WTC11 (cell line): Measurements from ENCODE around the gene TACR1.

ENCODE experiments used
- ATF3 ChIP-seq: sonication (generic); formaldehyde crosslinking; conservative IDR thresholded peaks from 2 replicates; pipeline ENCODE4 v1.8.1; 2022; ENCODE audit warnings: mild to moderate bottlenecking, missing genetic modification reagents
- CTCF ChIP-seq: fragments of 200-600 bp; IDR thresholded peaks from 2 replicates; pipeline ENCODE4 v1.8.0; 2022; ENCODE audit warnings: antibody characterized with exemption
- JUN ChIP-seq: sonication (generic); formaldehyde crosslinking; IDR thresholded peaks from 2 replicates; pipeline ENCODE4 v1.8.0; 2023; ENCODE audit warnings: mild to moderate bottlenecking, missing genetic modification reagents
- MAX ChIP-seq: sonication (generic); formaldehyde crosslinking; IDR thresholded peaks from 2 replicates; pipeline ENCODE4 v1.8.0; 2022; ENCODE audit warnings: mild to moderate bottlenecking, missing genetic modification reagents
- NFYB ChIP-seq: sonication (generic); formaldehyde crosslinking; conservative IDR thresholded peaks from 2 replicates; pipeline ENCODE4 v1.8.0; 2022; ENCODE audit warnings: low read depth, missing genetic modification reagents
- USF2 ChIP-seq: sonication (generic); formaldehyde crosslinking; IDR thresholded peaks from 2 replicates; pipeline ENCODE4 v1.8.1; 2023; ENCODE audit warnings: mild to moderate bottlenecking, missing genetic modification reagents, moderate library complexity
- ZNF671 ChIP-seq: fragments of 250-450 bp; sonication (Bioruptor Pico); IDR thresholded peaks from 2 replicates; pipeline ENCODE4 v1.8.0; 2021; ENCODE audit warnings: mild to moderate bottlenecking

- TF ChIP-seq CTCF, result no peak
- no peak for TF ChIP-seq USF2 (CRISPR knock-in tag)
- no peak for TF ChIP-seq MAX (CRISPR knock-in tag)
- no peak for TF ChIP-seq NFYB (CRISPR knock-in tag)
- TF ChIP-seq ATF3 (CRISPR knock-in tag), result no peak
- no peak for TF ChIP-seq JUN
- no peak for TF ChIP-seq ZNF671 (CRISPR knock-in tag)
Measured at GRCh38 chr2:75088791-75089190, 110.5 kb downstream of the TACR1 start.
